GM18502 (cell line): ENCODE data around the gene GABARAP.

Experiments
- ATAC-seq: cut with Tn5 transposase; IDR thresholded peaks from one replicate; pipeline ENCODE4 v1.9.1; 2021; ENCODE audit warnings: mild to moderate bottlenecking; ENCODE audit not compliant: unreplicated experiment, poor library complexity

The GABARAP gene

GRCh38 chr17:7213895-7214299, 28.4 kb downstream of the GABARAP start:
- no peak for ATAC-seq

GRCh38 chr17:7211491-7212273, 30.6 kb downstream of the GABARAP start:
- no peak for ATAC-seq

GRCh38 chr17:7208754-7209460, 33.3 kb downstream of the GABARAP start:
- no peak for ATAC-seq

- no peak for ATAC-seq
Observed at GRCh38 chr17:7208027-7208571, 34.1 kb downstream of the GABARAP start.

- no peak for ATAC-seq
Observed at GRCh38 chr17:7207120-7208001, 34.9 kb downstream of the GABARAP start.

GRCh38 chr17:7205561-7205960, 36.7 kb downstream of the GABARAP start:
- no peak for ATAC-seq

GRCh38 chr17:7204828-7205461, 37.3 kb downstream of the GABARAP start:
- ATAC-seq: peak; percentile 86

- no peak for ATAC-seq
Observed at GRCh38 chr17:7204336-7204735, 37.9 kb downstream of the GABARAP start.

- ATAC-seq: no peak
Observed at GRCh38 chr17:7203391-7203790, 38.9 kb downstream of the GABARAP start.

GRCh38 chr17:7196651-7197401, 45.4 kb downstream of the GABARAP start:
- ATAC-seq: no peak

- ATAC-seq: no peak
Observed at GRCh38 chr17:7195971-7196370, 46.3 kb downstream of the GABARAP start.

GRCh38 chr17:7192271-7192937, 49.8 kb downstream of the GABARAP start:
- no peak for ATAC-seq

- no peak for ATAC-seq
Observed at GRCh38 chr17:7191571-7192270, 50.5 kb downstream of the GABARAP start.

- ATAC-seq: no peak
Observed at GRCh38 chr17:7191069-7191468, 51.2 kb downstream of the GABARAP start.

GRCh38 chr17:7190276-7190917, 51.9 kb downstream of the GABARAP start:
- no peak for ATAC-seq
